Mucosa of gallbladder (tissue), 1 donor: ENCODE data around the gene RPLP2. TPM values are rescaled to one million over a fixed set of nuclear protein-coding genes. Genes with fewer than 3 reads are reported as not detected.

Experiments
- DNase-seq: peaks from one replicate; pipeline ENCODE4 v3.0.0-alpha.2; 2020; ENCODE audit warnings: low spot score
- total RNA-seq: library from RNA; stranded (reverse); gene quantifications from one replicate; pipeline ENCODE4 v1.2.1, GENCODE V29; 2021
- donor health status: DM: no; HTN: no; CAD: no.

The RPLP2 gene
- total RNA-seq, 1 donor from 2014 or later, result 1,317 TPM

DNA sequence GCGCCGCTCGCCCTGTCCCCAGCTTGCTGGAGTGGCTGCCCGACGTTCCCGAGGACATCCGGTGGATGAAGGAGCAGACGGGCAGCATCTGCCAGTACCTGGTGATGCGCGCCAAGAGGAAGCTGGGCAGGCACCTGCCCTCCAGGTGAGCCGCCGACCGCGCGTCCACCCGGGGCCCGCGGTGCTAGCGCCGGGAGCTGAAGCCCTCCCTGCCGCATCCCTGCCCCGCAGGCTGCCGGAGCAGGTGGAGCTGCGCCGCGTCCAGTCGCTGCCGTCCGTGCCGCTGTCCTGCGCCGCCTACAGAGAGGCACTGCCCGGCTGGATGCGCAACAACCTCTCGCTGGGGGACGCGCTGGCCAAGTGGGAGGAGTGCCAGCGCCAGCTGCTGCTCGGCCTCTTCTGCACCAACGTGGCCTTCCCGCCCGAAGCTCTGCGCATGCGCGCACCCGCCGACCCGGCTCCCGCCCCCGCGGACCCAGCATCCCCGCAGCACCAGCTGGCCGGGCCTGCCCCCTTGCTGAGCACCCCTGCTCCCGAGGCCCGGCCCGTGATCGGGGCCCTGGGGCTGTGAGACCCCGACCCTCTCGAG lies 14.6 kb downstream of the RPLP2 start:
- DNase-seq, result no peak

DNA sequence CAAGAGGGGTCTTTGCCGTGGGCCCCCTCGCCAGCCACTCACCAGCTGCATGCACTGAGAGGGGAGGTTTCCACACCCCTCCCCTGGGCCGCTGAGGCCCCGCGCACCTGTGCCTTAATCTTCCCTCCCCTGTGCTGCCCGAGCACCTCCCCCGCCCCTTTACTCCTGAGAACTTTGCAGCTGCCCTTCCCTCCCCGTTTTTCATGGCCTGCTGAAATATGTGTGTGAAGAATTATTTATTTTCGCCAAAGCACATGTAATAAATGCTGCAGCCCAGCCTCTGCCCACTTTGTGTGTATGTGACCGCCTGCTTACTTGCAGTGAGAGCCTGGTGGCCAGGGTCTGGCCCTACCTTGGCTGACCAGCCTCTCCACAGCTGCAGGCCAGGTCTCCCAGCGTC lies 15.2 kb downstream of the RPLP2 start:
- DNase-seq, result no peak

- no peak for DNase-seq
Measured at GRCh38 chr11:825366-826226, 15.8 kb downstream of the RPLP2 start.

- DNase-seq, result no peak
Measured at GRCh38 chr11:826227-826621, 16.5 kb downstream of the RPLP2 start.

- DNase-seq, result no peak
Measured at GRCh38 chr11:826836-827145, 17.0 kb downstream of the RPLP2 start.

DNA sequence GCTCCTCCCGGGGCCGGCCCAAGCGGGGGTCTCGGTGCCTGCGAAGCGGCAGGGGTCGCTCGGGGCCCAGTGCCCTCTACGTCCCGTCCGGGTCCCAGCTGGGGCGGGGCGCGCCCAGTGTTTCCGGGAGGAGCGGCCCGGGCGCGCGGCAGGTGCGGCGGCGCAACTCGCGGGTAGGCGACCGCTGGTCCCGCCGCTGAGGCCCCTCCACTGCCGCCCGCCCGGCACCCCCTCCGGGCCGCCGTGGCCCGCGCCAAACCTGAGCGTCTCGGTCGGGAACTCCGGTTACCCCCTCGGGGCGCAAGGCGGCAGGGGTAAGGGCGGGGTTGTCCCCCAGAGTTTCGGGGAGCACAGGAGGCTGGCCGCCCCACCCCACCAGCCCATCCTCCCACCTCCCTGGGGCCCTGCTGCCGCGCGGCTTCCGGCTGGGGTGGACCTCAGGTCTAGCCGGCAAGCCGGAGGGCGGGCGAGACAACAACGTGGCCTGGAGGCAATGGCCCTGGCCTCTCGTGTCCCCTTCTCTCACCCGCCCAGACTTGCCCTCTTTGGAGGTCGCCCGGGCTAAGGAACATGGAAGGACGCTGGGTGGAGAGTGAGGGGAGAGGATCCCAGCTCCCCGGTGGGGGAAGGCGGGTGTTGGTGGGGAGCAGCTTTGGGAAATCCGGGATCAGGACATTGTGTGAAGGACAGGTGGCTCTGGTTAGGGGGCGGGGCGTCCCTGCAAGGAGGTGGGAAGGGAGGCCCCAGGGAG lies 17.6 kb downstream of the RPLP2 start:
- no peak for DNase-seq

- DNase-seq, result no peak
Measured at GRCh38 chr11:827897-828192, 18.1 kb downstream of the RPLP2 start, which contains the start of gene CRACR2B. Gene CRACR2B (plus strand): TSS chr11:827919. CDS start chr11:828608, 689 bp downstream.

GRCh38 chr11:828506-829175 lies 18.9 kb downstream of the RPLP2 start:
- no peak for DNase-seq

- no peak for DNase-seq
Measured at GRCh38 chr11:829176-829846, 19.5 kb downstream of the RPLP2 start.

GRCh38 chr11:829847-830294 lies 20.1 kb downstream of the RPLP2 start:
- no peak for DNase-seq

GRCh38 chr11:830295-831117 lies 20.7 kb downstream of the RPLP2 start:
- peak; percentile 77 for DNase-seq

DNA sequence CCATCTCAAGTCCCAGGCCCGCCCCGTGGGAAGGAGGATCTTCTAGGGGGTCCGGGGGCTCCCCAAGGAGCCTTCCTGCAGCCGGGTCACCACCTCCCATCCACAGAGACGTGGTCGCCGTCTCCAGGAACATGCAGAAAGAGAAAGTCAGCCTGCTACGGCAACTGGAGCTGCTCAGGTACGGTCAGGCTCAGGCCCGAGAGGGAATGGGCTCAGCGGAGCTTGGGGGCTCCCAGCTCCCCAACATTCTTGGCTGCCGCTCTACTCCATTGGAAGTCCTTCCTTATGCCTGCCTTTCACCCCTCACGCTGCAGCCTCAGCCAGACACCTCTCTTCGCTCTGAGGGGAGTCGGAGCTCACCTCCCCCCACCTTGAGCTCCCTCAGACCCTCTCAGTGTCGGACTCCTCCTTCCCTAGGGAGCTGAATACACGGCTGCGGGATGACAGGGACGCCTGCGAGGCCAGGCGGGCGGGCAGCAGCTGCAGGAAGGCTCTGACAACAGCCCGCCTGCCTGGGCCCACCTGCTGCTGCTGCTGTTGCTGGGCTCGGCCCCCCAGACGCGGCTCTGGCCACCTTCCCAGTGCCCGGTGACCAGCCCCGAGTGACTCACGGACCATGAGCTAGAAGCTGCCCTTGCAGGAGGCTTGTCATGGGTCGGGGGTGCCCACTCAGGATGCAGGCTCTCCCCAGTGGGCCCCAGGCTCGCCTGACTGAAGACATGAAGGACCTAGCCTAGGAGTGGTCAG lies 21.5 kb downstream of the RPLP2 start:
- no peak for DNase-seq

- DNase-seq, result no peak
Measured at GRCh38 chr11:831961-832528, 22.3 kb downstream of the RPLP2 start.

GRCh38 chr11:832529-833113 lies 22.9 kb downstream of the RPLP2 start, which contains the start of gene CD151:
Gene CD151 (plus strand): TSS chr11:832952. CDS start chr11:836070, 3,118 bp downstream.
- DNase-seq, result no peak

- no peak for DNase-seq
Measured at GRCh38 chr11:833114-833791, 23.5 kb downstream of the RPLP2 start.

DNA sequence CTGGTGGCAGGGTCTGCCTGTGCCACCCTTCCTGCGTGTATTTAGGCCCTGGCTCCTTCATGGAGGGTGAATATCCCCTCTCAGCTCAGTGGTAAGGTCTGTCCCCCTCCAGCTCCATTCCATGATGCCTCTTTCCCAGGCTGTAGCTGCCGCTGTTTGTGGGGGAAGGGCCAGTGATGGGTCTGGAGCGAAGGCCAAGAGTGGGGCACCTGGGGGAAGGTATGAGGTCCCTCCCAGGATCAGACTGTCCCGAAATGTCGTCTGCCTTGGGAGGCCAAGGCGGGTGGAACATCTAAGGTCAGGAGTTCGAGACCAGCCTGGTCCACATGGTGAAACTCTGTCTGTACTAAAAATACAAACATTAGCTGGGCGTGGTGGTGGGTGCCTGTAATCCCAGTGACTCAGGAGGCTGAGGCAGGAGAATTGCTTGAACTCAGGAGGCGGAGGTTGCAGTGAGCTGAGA lies 24.1 kb downstream of the RPLP2 start:
- no peak for DNase-seq

DNA sequence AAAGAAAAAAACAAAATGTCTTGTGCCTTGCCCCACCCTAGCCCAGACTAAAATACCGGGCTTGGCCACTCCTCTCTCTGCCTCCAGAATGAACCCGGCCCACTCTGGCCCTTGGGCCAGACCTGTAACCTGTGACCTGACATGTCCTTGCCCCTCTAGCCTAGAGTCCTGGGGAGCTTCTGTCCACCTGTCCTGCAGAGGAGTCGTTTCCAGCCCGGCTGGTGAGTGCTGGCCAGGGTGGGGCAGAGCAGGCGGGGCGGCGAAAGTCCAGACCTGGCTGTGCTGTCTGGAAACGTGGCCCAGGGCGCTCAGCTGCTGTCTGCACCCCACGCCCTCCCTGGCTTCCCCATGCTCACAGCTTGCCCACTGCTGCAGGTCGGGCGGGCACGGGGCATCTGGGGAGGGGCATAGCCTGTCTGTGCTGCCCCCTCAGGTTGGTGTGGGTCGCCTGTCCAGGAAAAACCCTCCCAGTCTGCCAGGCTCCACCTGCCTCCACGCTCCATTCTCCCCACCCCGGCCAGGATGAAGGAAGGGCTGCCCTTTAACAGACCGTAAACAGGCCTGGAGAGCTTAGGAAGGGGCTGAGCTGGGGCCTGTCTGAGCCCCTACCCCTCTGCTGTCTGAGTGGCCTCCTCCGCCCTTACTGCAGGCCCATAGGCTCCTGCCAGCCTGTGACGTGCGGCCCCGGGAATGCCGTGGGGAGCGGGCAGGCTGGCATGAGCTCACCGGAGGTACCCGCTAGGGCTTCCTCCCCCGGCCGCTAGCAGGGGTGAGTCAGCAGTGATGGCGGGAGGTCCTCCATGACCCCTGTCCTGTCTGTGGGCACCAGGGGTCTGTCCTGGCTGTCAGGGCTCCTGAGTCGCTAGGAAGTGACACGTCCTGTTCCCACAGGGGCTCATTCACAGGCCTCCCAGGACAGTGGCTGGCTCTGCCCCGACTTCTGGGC lies 24.9 kb downstream of the RPLP2 start:
- DNase-seq, result peak; percentile 77
